Body of pancreas (tissue), 4 donors: ENCODE measurements around the gene RASGRP2.

Experiments
- CTCF ChIP-seq, 7 experiments: fragments of 450-650 bp in 4 of 7; fragments of 200-600 bp in 3 of 7; sonication (generic) in 3 of 7; IDR thresholded peaks; one replicate each; pipeline ENCODE4 v1.5.1; 2016 to 2019; ENCODE audit warnings: antibody characterized with exemption in 7 of 7
- POLR2A ChIP-seq, 3 donors: fragments of 450-650 bp; IDR thresholded peaks; one replicate each; pipeline ENCODE4 v1.6.1; 2016; ENCODE audit warnings: antibody characterized with exemption in 3 of 3, mild to moderate bottlenecking in 2 of 3

GRCh38 chr11:64757549-64758329 lies 13.8 kb upstream of the RASGRP2 start:
- no peak for TF ChIP-seq CTCF (IDR thresholded peaks at IDR 0.05)
- TF ChIP-seq POLR2A (IDR thresholded peaks at IDR 0.05): no peak
